ENCODE results near the gene SLC35B2. TPM values are rescaled to one million over a fixed set of nuclear protein-coding genes. Genes with fewer than 3 reads are reported as not detected.
A peak's percentile ranks its signal among the peaks of the same experiment; 100 is the strongest.

Gene SLC35B2
- total and polyA plus RNA-seq, 8 donors: 38.7 to 50.3 (median 43.7) TPM

GRCh38 chr6:44248579-44248978 lies 8.7 kb downstream of the SLC35B2 start:
- Histone ChIP-seq H3K36me3 (peaks cover 5 to 54% of the 10 kb centered on the region in 2 donors), H3K4me1 (peaks cover 16 to 68% of the 10 kb centered on the region in 2 donors), H3K9me3 (no peaks in the 10 kb centered on the region), H3K27ac (peak overlapping the region in 1 of 2 donors; percentile 99), H3K27me3 (no peaks in the 10 kb centered on the region), H3K4me3 (peak overlapping the region; percentile 64 to 88)
- TF ChIP-seq CTCF (IDR thresholded peaks at IDR 0.05): no peak
- intact Hi-C loops (cut with DNase I): no loop called here
- DNase-seq: no peak
- ATAC-seq: no peak

GRCh38 chr6:44247338-44248302 lies 9.7 kb downstream of the SLC35B2 start:
- TF ChIP-seq CTCF (IDR thresholded peaks at IDR 0.05): no peak
- peaks cover 16 to 59% of the 10 kb centered on the region in 2 donors for H3K4me1 ChIP-seq
- peak overlapping the region; percentile 95 to 99 for H3K27ac ChIP-seq
- no peaks in the 10 kb centered on the region for H3K27me3 ChIP-seq
- H3K4me3 ChIP-seq: peak overlapping the region; percentile 64 to 88
- peak; percentile 40 for ATAC-seq
- intact Hi-C loops (cut with DNase I): no loop called here
- no peaks in the 10 kb centered on the region for H3K9me3 ChIP-seq
- peaks cover 5 to 45% of the 10 kb centered on the region in 2 donors for H3K36me3 ChIP-seq
- peak; percentile 56 to 92 (median 78) for DNase-seq

DNA sequence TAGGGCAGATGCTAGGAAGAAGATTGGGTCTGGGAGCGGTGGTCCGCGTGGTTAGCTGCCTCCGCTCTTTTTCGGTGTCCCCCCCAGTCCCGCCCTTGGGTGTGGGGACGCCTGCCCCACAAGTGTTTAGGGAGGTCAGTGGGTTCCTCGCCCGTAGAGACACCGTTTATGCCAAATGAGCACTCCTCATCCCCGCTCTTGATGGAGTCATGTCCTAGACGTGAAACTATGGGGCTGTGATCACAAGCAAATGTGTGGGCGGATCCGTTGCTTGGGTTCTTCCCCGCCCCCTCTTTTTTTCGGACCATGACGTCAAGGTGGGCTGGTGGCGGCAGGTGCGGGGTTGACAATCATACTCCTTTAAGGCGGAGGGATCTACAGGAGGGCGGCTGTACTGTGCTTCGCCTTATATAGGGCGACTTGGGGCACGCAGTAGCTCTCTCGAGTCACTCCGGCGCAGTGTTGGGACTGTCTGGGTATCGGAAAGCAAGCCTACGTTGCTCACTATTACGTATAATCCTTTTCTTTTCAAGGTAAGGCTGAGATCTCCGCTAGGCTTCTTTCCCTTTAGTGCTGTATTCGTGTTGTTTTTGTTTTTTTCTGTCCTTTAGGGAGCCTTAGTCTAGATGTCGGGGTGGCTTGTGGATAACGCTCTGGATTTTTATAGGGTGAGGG lies 10.5 kb downstream of the SLC35B2 start, which contains the start of gene HSP90AB1:
HSP90AB1 (plus strand) TSS at position 439 of the 675 bp plus-strand sequence. CDS start 1,529 bp downstream, outside the sequence.
- Histone ChIP-seq H3K9me3 (no peaks in the 10 kb centered on the region), H3K27ac (peak within 1 kb of the TSS; percentile 95 to 99), H3K4me3 (peak within 1 kb of the TSS; percentile 64 to 88), H3K36me3 (peaks cover 5 to 37% of the 10 kb centered on the region in 2 donors), H3K4me1 (peaks cover 16 to 51% of the 10 kb centered on the region in 2 donors), H3K27me3 (no peaks in the 10 kb centered on the region)
- TF ChIP-seq CTCF (IDR thresholded peaks at IDR 0.05): no peak
- peak; percentile 84 for ATAC-seq
- peak; percentile 92 to 96 (median 94) for DNase-seq
- intact Hi-C loops (cut with DNase I): no loop called here

DNA sequence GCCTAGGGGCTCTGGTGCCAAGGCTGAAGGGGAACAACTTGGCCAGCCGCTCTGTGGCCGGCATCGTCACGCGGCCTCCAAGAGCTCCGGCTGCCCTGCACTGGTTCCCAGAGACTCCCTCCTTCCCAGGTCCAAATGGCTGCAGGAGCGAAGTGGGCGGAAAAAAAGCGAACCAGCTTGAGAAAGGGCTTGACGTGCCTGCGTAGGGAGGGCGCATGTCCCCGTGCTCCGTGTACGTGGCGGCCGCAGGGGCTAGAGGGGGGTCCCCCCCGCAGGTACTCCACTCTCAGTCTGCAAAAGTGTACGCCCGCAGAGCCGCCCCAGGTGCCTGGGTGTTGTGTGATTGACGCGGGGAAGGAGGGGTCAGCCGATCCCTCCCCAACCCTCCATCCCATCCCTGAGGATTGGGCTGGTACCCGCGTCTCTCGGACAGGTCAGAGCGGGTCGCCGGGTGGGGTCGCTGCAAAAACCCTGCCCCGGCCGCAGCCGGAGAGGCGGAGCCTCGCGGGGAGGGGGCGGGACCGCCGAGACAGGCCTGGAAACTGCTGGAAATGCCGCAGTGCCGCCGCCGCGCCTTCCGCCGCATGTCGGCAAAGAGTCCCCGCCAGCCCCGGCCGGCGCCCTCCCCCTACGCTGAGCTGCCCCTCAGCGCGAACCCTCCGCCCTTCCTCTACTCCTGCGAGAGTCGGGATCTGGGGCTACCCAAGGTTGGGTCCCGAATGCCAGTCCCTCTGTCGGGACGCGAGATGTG lies 11.2 kb downstream of the SLC35B2 start:
- ATAC-seq: peak; percentile 84
- H3K27ac ChIP-seq: peak overlapping the region; percentile 95 to 99
- H3K4me3 ChIP-seq: peak overlapping the region; percentile 64 to 88
- no peak for TF ChIP-seq CTCF (IDR thresholded peaks at IDR 0.05)
- no peaks in the 10 kb centered on the region for H3K9me3 ChIP-seq
- H3K36me3 ChIP-seq: peaks cover 5 to 29% of the 10 kb centered on the region in 2 donors
- intact Hi-C loops (cut with DNase I): no loop called here
- no peaks in the 10 kb centered on the region for H3K27me3 ChIP-seq
- H3K4me1 ChIP-seq: peaks cover 16 to 44% of the 10 kb centered on the region in 2 donors
- DNase-seq: peak; percentile 85 to 97 (median 92)
